Measurements from ENCODE around the gene RAPGEF4. TPM values are rescaled to one million over a fixed set of nuclear protein-coding genes. Genes with fewer than 3 reads are reported as not detected.

RAPGEF4 gene
- total RNA-seq, 1 donor from 2014 or later = 8.7 TPM

- no peaks in the 10 kb centered on the region for H3K36me3 Mint-ChIP-seq (ENCODE audit: unreplicated experiment)
- no peak for TF ChIP-seq CTCF (IDR thresholded peaks at IDR 0.05; ENCODE audit: partially characterized antibody, unreplicated experiment)
- no peaks in the 10 kb centered on the region for H3K4me1 Mint-ChIP-seq (ENCODE audit: low read depth, unreplicated experiment)
- no peaks in the 10 kb centered on the region for H3K9me3 Mint-ChIP-seq (ENCODE audit: unreplicated experiment)
- H3K27me3 Mint-ChIP-seq (ENCODE audit: unreplicated experiment) = no peaks in the 10 kb centered on the region
- no peak for DNase-seq
- H3K27ac Mint-ChIP-seq (ENCODE audit: unreplicated experiment) = no peak overlapping the region
- no peak overlapping the region for H3K4me3 Mint-ChIP-seq (ENCODE audit: unreplicated experiment)
Observed at GRCh38 chr2:172769879-172770278, 34.2 kb downstream of the RAPGEF4 start.

- DNase-seq = no peak
- Mint-ChIP-seq H3K27me3 (ENCODE audit: unreplicated experiment) (no peaks in the 10 kb centered on the region), H3K36me3 (ENCODE audit: unreplicated experiment) (no peaks in the 10 kb centered on the region), H3K9me3 (ENCODE audit: unreplicated experiment) (no peaks in the 10 kb centered on the region), H3K4me1 (ENCODE audit: low read depth, unreplicated experiment) (no peaks in the 10 kb centered on the region), H3K27ac (ENCODE audit: unreplicated experiment) (no peak overlapping the region), H3K4me3 (ENCODE audit: unreplicated experiment) (no peak overlapping the region)
- TF ChIP-seq CTCF (IDR thresholded peaks at IDR 0.05; ENCODE audit: partially characterized antibody, unreplicated experiment) = no peak
Observed at GRCh38 chr2:172770887-172771286, 35.2 kb downstream of the RAPGEF4 start.

GRCh38 chr2:172772633-172773032 is 37.0 kb downstream of the RAPGEF4 start:
- no peak for TF ChIP-seq CTCF (IDR thresholded peaks at IDR 0.05; ENCODE audit: partially characterized antibody, unreplicated experiment)
- no peaks in the 10 kb centered on the region for H3K4me1 Mint-ChIP-seq (ENCODE audit: low read depth, unreplicated experiment)
- H3K36me3 Mint-ChIP-seq (ENCODE audit: unreplicated experiment) = no peaks in the 10 kb centered on the region
- DNase-seq = no peak
- peaks cover 2% of the 10 kb centered on the region for H3K9me3 Mint-ChIP-seq (ENCODE audit: unreplicated experiment)
- no peaks in the 10 kb centered on the region for H3K27me3 Mint-ChIP-seq (ENCODE audit: unreplicated experiment)
- H3K4me3 Mint-ChIP-seq (ENCODE audit: unreplicated experiment) = no peak overlapping the region
- H3K27ac Mint-ChIP-seq (ENCODE audit: unreplicated experiment) = no peak overlapping the region

GRCh38 chr2:172774302-172774701 is 38.7 kb downstream of the RAPGEF4 start:
- H3K27ac Mint-ChIP-seq (ENCODE audit: unreplicated experiment) = no peak overlapping the region
- H3K27me3 Mint-ChIP-seq (ENCODE audit: unreplicated experiment) = no peaks in the 10 kb centered on the region

GRCh38 chr2:172775319-172775718 is 39.7 kb downstream of the RAPGEF4 start:
- no peak for DNase-seq
- no peaks in the 10 kb centered on the region for H3K36me3 Mint-ChIP-seq (ENCODE audit: unreplicated experiment)
- H3K27ac Mint-ChIP-seq (ENCODE audit: unreplicated experiment) = no peak overlapping the region
- no peak overlapping the region for H3K4me3 Mint-ChIP-seq (ENCODE audit: unreplicated experiment)
- TF ChIP-seq CTCF (IDR thresholded peaks at IDR 0.05; ENCODE audit: partially characterized antibody, unreplicated experiment) = no peak
- no peaks in the 10 kb centered on the region for H3K27me3 Mint-ChIP-seq (ENCODE audit: unreplicated experiment)
- peaks cover 3% of the 10 kb centered on the region for H3K9me3 Mint-ChIP-seq (ENCODE audit: unreplicated experiment)
- H3K4me1 Mint-ChIP-seq (ENCODE audit: low read depth, unreplicated experiment) = no peaks in the 10 kb centered on the region

More at GRCh38 chr2:172774302-172774701, 38.7 kb downstream of the RAPGEF4 start:
- Mint-ChIP-seq H3K4me3 (ENCODE audit: unreplicated experiment) (no peak overlapping the region), H3K36me3 (ENCODE audit: unreplicated experiment) (no peaks in the 10 kb centered on the region), H3K9me3 (ENCODE audit: unreplicated experiment) (peaks cover 3% of the 10 kb centered on the region), H3K4me1 (ENCODE audit: low read depth, unreplicated experiment) (no peaks in the 10 kb centered on the region)
- TF ChIP-seq CTCF (IDR thresholded peaks at IDR 0.05; ENCODE audit: partially characterized antibody, unreplicated experiment) = no peak
- DNase-seq = no peak

Measured in glutamatergic neuron (in vitro differentiated cells).